Heart right ventricle (tissue), 16 donors: ENCODE results near the gene FAM120A. TPM values are rescaled to one million over a fixed set of nuclear protein-coding genes. Genes with fewer than 3 reads are reported as not detected.

ENCODE experiments used
- ATAC-seq, 8 donors: fragments of 200-7000 bp; cut with Tn5 transposase; one replicate each; pipeline ENCODE4 v1.9.1; 2020; ENCODE audit warnings: mild to moderate bottlenecking in 8 of 8, moderate library complexity in 8 of 8, moderate number of reproducible peaks in 1 of 8
- DNase-seq, 2 donors: peaks; one replicate each; pipeline ENCODE4 v3.0.0-alpha.2; 2020
- H3K27ac ChIP-seq, 10 donors: fragments of 200-600 bp; sonication (generic) in 2 of 10; one replicate each; pipeline versions ENCODE4 v1.5.0 to v1.8.0; 2020 to 2022; ENCODE audit warnings: mild to moderate bottlenecking in 3 of 10
- H3K27me3 ChIP-seq, 7 donors: fragments of 200-600 bp; one replicate each; pipeline ENCODE4 v1.8.0; 2021 to 2022; ENCODE audit warnings: mild to moderate bottlenecking in 2 of 7
- H3K36me3 ChIP-seq, 9 donors: fragments of 200-600 bp; sonication (generic) in 1 of 9; one replicate each; pipeline versions ENCODE4 v1.5.0 to v1.8.0; 2020 to 2022; ENCODE audit warnings: mild to moderate bottlenecking in 2 of 9
- H3K4me1 ChIP-seq, 9 donors: fragments of 200-600 bp; sonication (generic) in 1 of 9; one replicate each; pipeline versions ENCODE4 v1.5.0 to v1.8.0; 2020 to 2022; ENCODE audit warnings: mild to moderate bottlenecking in 4 of 9
- H3K4me3 ChIP-seq, 10 donors: fragments of 200-600 bp; sonication (generic) in 2 of 10; one replicate each; pipeline versions ENCODE4 v1.5.0 to v1.8.0; 2020 to 2022; ENCODE audit warnings: mild to moderate bottlenecking in 7 of 10, moderate library complexity in 2 of 10
- H3K9me3 ChIP-seq, 11 donors: fragments of 200-600 bp in 10 of 11; sonication (generic) in 2 of 11; one replicate each; pipeline versions ENCODE4 v1.5.0 to v1.8.0; 2013 to 2022; ENCODE audit warnings: mild to moderate bottlenecking in 2 of 11, control low read depth in 1 of 11, moderate library complexity in 1 of 11
- WGBS, 2 donors: extraction: QIAGEN DNeasy Blood & Tissue Kit; methylation state at CpG; one replicate each; pipeline ENCODE4 v1.1.7; 2013; ENCODE audit warnings: inconsistent platforms in 1 of 2; 5-methylcytosine and 5-hydroxymethylcytosine counted together
- intact Hi-C, 10 donors: fragments of 100-400 bp; cut with DNase I; formaldehyde crosslinking; loops; one replicate each; pipeline versions ENCODE4 v1.11.1 to v1.14.2; 2022
- microRNA-seq, 2 donors: library from miRNA; unstranded; fragments of <30 nt; microRNA quantifications; one replicate each; pipeline ENCODE4 v1.2.0, GENCODE V29; 2021
- polyA plus RNA-seq, 2 donors: library from polyadenylated mRNA; stranded (reverse); fragments of 200-250 nt; gene quantifications; one replicate each; pipeline ENCODE4 v1.2.3, GENCODE V29; 2013
- total RNA-seq, 10 donors: library from RNA; stranded (reverse); fragmentation: NEBNext Ultra II Directional in 3 of 10; extraction: Animal tissue kit (Norgen Biotek cat#: 25700) in 3 of 10; gene quantifications; one replicate each; pipeline versions ENCODE4 v1.2.1 to v1.2.4, GENCODE V29; 2021 to 2023
- TF ChIP-seq, protein P1 (sequence below), 9 donors: fragments of 200-600 bp; sonication (generic) in 2 of 9; IDR thresholded peaks; one replicate each; pipeline versions ENCODE4 v1.5.0 to v1.8.0; 2021 to 2022; ENCODE audit warnings: antibody characterized with exemption in 9 of 9, mild to moderate bottlenecking in 5 of 9, moderate library complexity in 1 of 9
- donor health status: Arrhythmogenic right ventricular cardiomyopathy.
- donor health status: ischemic (EF 13 %, LVEDD 7.1; RV severe dilation, severe dysfunction).
- donor health status: healthy with polysubstance abuse.
- donor health status: DM: no; HTN: yes; CAD: no.
- donor health status: DM: no; HTN: no; CAD: no.
- donor health status: ischemic (EF 25% LVEDD 6.9; RV normal size, moderate dysfunction).
- donor health status: ischemic (EF 25% LVEDD 5.7; RV mildly dilated, moderate dysfunction).
- donor health status: healthy.
- donor health status: DM: yes; HTN: yes; CAD: no.
- donor health status: Ischemic cardiomyopathy.
- donor health status: ischemic (EF 35%, LVEDD 5.7; RV mildly dilated, moderate dysfunction).
- donor health status: nonischemic (EF 11% LVEDD 7.7; RV severe dilation, severe dysfunction).
- donor health status: DM: yes; HTN: yes; CAD: no.
- donor health status: PGD.
- donor health status: ischemic (EF 29% LVEDD 5.4; RV normal size, mild dysfunction).
- donor health status: nonischemic (EF 23%, LVEDD 6.1; RV moderate dilation, normal function).

The FAM120A gene
- total and polyA plus RNA-seq, 12 donors, result 42.2 to 126 (median 104) TPM

DNA sequence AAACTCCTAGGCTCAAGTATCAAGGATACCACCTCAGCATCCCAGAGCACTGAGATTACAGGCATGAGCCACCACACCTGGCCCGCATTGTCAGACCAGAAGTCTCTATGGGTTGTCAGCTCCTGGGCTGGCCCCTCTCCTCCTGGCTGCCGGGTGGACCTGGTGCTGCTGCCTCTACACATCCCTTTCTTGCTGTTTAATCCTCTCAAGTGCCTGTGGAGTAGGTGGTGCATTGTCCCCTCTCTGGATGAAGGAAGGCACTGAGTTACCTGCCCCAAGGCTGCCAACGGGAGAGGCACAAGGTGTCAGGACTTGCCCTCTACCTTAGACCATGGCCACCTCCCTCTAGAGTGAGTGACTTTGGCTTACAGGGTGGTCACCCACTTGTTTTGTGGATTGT is 162.3 kb downstream of the FAM120A start:
- Histone ChIP-seq H3K27ac (no peak overlapping the region), H3K4me3 (no peak overlapping the region), H3K36me3 (peaks cover 0 to 6% (median 0%) of the 10 kb centered on the region in 9 donors), H3K27me3 (no peaks in the 10 kb centered on the region), H3K9me3 (peaks cover 0 to 23% (median 17%) of the 10 kb centered on the region in 11 donors), H3K4me1 (peaks cover 3 to 47% (median 22%) of the 10 kb centered on the region in 9 donors)
- DNase-seq, result no peak
- ATAC-seq, result no peak
- intact Hi-C loops, result no loop called here
- WGBS, 2 donors, result 62 to 93% methylated on average over 3 of the region's 3 CpGs
- TF ChIP-seq, protein P1, sequence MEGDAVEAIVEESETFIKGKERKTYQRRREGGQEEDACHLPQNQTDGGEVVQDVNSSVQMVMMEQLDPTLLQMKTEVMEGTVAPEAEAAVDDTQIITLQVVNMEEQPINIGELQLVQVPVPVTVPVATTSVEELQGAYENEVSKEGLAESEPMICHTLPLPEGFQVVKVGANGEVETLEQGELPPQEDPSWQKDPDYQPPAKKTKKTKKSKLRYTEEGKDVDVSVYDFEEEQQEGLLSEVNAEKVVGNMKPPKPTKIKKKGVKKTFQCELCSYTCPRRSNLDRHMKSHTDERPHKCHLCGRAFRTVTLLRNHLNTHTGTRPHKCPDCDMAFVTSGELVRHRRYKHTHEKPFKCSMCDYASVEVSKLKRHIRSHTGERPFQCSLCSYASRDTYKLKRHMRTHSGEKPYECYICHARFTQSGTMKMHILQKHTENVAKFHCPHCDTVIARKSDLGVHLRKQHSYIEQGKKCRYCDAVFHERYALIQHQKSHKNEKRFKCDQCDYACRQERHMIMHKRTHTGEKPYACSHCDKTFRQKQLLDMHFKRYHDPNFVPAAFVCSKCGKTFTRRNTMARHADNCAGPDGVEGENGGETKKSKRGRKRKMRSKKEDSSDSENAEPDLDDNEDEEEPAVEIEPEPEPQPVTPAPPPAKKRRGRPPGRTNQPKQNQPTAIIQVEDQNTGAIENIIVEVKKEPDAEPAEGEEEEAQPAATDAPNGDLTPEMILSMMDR (IDR thresholded peaks at IDR 0.05), result no peak

DNA sequence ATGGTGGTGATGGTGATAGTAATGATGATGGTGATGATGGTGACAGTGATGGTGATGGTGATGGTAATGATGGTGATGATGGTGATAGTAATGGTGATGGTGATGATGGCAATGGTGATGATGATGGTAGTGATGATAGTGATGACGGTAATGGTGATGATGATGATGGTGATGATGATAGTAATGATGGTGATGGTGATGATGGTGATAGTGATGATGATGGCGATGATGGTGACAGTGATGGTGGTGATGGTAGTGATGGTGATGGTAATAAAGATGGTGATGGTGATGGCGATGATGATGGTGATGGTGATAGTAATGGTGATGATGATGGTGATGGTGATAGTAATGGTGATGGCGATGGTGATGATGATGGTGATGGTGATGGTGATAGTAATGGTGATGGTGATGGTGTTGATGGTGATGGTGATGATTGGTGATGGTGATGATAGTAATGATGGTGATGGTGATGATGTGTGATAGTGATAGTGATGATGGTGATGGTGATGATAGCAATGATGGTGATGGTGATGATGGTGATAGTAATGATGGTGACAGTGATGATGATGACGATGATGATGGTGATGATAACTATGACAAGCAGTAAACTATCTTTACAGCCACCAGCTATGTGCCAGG is 163.5 kb downstream of the FAM120A start:
- ATAC-seq, result no peak
- DNase-seq, result no peak
- Histone ChIP-seq H3K27ac (no peak overlapping the region), H3K4me3 (no peak overlapping the region), H3K9me3 (peaks cover 0 to 12% (median 9%) of the 10 kb centered on the region in 11 donors), H3K27me3 (no peaks in the 10 kb centered on the region), H3K4me1 (peaks cover 3 to 59% (median 31%) of the 10 kb centered on the region in 9 donors), H3K36me3 (peaks cover 0 to 6% (median 0%) of the 10 kb centered on the region in 9 donors)
- 85 to 88% methylated on average over 5 of the region's 5 CpGs for WGBS, 2 donors
- TF ChIP-seq, protein P1 (IDR thresholded peaks at IDR 0.05), result no peak
- intact Hi-C loops, result no loop called here

Small RNA genes lying within 50 kb of the gene (microRNA-seq; reads per million reads assigned to microRNA genes)
- gene MIR548AU, result 0 reads per million in 2 donors

Other genes starting within 250 kb of the FAM120A start
- 10 to 100 TPM; 28.8 to 39.9 (median 33.2) TPM for gene FAM120AOS, start 1.9 kb downstream of the FAM120A start, total RNA-seq
- 10 to 100 TPM; 21.1 to 26.5 TPM for gene FAM120AOS, start 1.9 kb downstream of the FAM120A start, polyA plus RNA-seq
- gene PHF2, start 124.9 kb downstream of the FAM120A start, total RNA-seq, result 10 to 100 TPM; 20.4 to 28.0 (median 23.0) TPM
- 10 to 100 TPM; 13.9 to 31.3 TPM for gene PHF2, start 124.9 kb downstream of the FAM120A start, polyA plus RNA-seq